Tibial artery (tissue), 4 donors: ENCODE results near the gene RGS19.

Source experiments
- DNase-seq, 2 donors: peaks; one replicate each; pipeline ENCODE4 v3.0.0-alpha.2; 2019
- H3K27ac ChIP-seq, 2 donors: fragments of 200-600 bp; sonication (generic) in 1 of 2; 1 replicate in 1 of 2; 2 replicates in 1 of 2; pipeline ENCODE4 v1.5.1; 2018 to 2019; ENCODE audit warnings: mild to moderate bottlenecking in 1 of 2
- H3K27me3 ChIP-seq, 2 donors: fragments of 200-600 bp; sonication (generic) in 1 of 2; one replicate each; pipeline versions ENCODE4 v1.5.1 to v1.6.0; 2016 to 2019
- H3K36me3 ChIP-seq, 3 donors: fragments of 200-600 bp; sonication (generic) in 2 of 3; one replicate each; pipeline ENCODE4 v1.5.1; 2016 to 2019; ENCODE audit warnings: mild to moderate bottlenecking in 2 of 3
- H3K4me1 ChIP-seq, 4 donors: fragments of 200-600 bp; sonication (generic) in 2 of 4; 1 replicate in 3 of 4; 2 replicates in 1 of 4; pipeline ENCODE4 v1.5.1; 2016 to 2019
- H3K4me3 ChIP-seq, 2 donors: fragments of 200-600 bp; sonication (generic) in 1 of 2; 1 replicate in 1 of 2; 2 replicates in 1 of 2; pipeline ENCODE4 v1.5.1; 2018 to 2019; ENCODE audit warnings: mild to moderate bottlenecking in 2 of 2
- H3K9me3 ChIP-seq, 3 donors: fragments of 200-600 bp; sonication (generic) in 1 of 3; one replicate each; pipeline ENCODE4 v1.5.1; 2016 to 2019
- CTCF ChIP-seq, 2 experiments: fragments of 200-600 bp in 1 of 2; fragments of 450-650 bp in 1 of 2; IDR thresholded peaks; one replicate each; pipeline ENCODE4 v1.5.1; 2017 to 2019; ENCODE audit warnings: antibody characterized with exemption in 2 of 2, mild to moderate bottlenecking in 1 of 2, moderate library complexity in 1 of 2
- intact Hi-C: fragments of 100-400 bp; cut with DNase I; formaldehyde crosslinking; loops from one replicate; pipeline ENCODE4 v1.15.0; 2023; ENCODE audit warnings: low total_unique reads

Gene RGS19

GRCh38 chr20:64067005-64067632 lies 12.2 kb downstream of the RGS19 start:
- Histone ChIP-seq H3K4me3 (no peak overlapping the region), H3K4me1 (peaks cover 0 to 30% (median 23%) of the 10 kb centered on the region in 4 donors), H3K36me3 (peaks cover 0 to 33% (median 8%) of the 10 kb centered on the region in 3 donors), H3K27ac (no peak overlapping the region), H3K27me3 (no peaks in the 10 kb centered on the region), H3K9me3 (no peaks in the 10 kb centered on the region)
- no peak for TF ChIP-seq CTCF (IDR thresholded peaks at IDR 0.05)
- no peak for DNase-seq
- intact Hi-C loops, result no loop called here

- intact Hi-C loops, result no loop called here
- Histone ChIP-seq H3K27ac (no peak overlapping the region), H3K27me3 (no peaks in the 10 kb centered on the region), H3K36me3 (peaks cover 0 to 23% (median 8%) of the 10 kb centered on the region in 3 donors), H3K4me1 (peaks cover 0 to 32% (median 23%) of the 10 kb centered on the region in 4 donors), H3K4me3 (no peak overlapping the region), H3K9me3 (no peaks in the 10 kb centered on the region)
- no peak for TF ChIP-seq CTCF (IDR thresholded peaks at IDR 0.05)
- no peak for DNase-seq
These were observed 13.4 kb downstream of the RGS19 start for GRCh38 chr20:64065974-64066343.

GRCh38 chr20:64065062-64065973 lies 14.0 kb downstream of the RGS19 start:
- Histone ChIP-seq H3K4me3 (no peak overlapping the region), H3K4me1 (peaks cover 0 to 32% (median 23%) of the 10 kb centered on the region in 4 donors), H3K27ac (no peak overlapping the region), H3K9me3 (no peaks in the 10 kb centered on the region), H3K36me3 (peaks cover 0 to 17% (median 4%) of the 10 kb centered on the region in 3 donors), H3K27me3 (no peaks in the 10 kb centered on the region)
- intact Hi-C loops, result no loop called here
- DNase-seq, result no peak
- no peak for TF ChIP-seq CTCF (IDR thresholded peaks at IDR 0.05)

GRCh38 chr20:64064145-64064698 lies 15.1 kb downstream of the RGS19 start:
- peak overlapping the region; percentile 87 to 89 for H3K27ac ChIP-seq
- peaks cover 0 to 32% (median 23%) of the 10 kb centered on the region in 4 donors for H3K4me1 ChIP-seq
- intact Hi-C loops, result no loop called here

More at GRCh38 chr20:64064145-64064698, 15.1 kb downstream of the RGS19 start:
- H3K4me3 ChIP-seq, result peak overlapping the region; percentile 87 to 90
- peaks cover 0 to 7% (median 0%) of the 10 kb centered on the region in 3 donors for H3K36me3 ChIP-seq
- no peaks in the 10 kb centered on the region for H3K27me3 ChIP-seq
- H3K9me3 ChIP-seq, result no peaks in the 10 kb centered on the region
- DNase-seq, result peak in 1 of 2 donors; percentile 80
- TF ChIP-seq CTCF (IDR thresholded peaks at IDR 0.05), result no peak
